DMS79 (cell line): ENCODE results near the gene CCDC50.

ENCODE experiments used
- DNase-seq: peaks from one replicate; lab custom pipeline; 2025; lab: John Stamatoyannopoulos, UW

Gene CCDC50

GRCh38 chr3:191328962-191329653 lies at the start of gene CCDC50:
Gene CCDC50 (plus strand): TSS chr3:191329394. CDS start chr3:191329675, 281 bp downstream.
- DNase-seq = peak; percentile 57

GRCh38 chr3:191280111-191280510 lies 49.1 kb upstream of the CCDC50 start:
- DNase-seq = no peak

- no peak for DNase-seq
Measured at GRCh38 chr3:191280882-191281281, 48.3 kb upstream of the CCDC50 start.

GRCh38 chr3:191282251-191283185 lies 46.7 kb upstream of the CCDC50 start:
- DNase-seq = no peak

- no peak for DNase-seq
Measured at GRCh38 chr3:191283400-191283799, 45.8 kb upstream of the CCDC50 start.

GRCh38 chr3:191290311-191291025 lies 38.7 kb upstream of the CCDC50 start:
- DNase-seq = no peak

GRCh38 chr3:191292243-191293015 lies 36.8 kb upstream of the CCDC50 start:
- DNase-seq = no peak

- no peak for DNase-seq
Measured at GRCh38 chr3:191294291-191294690, 34.9 kb upstream of the CCDC50 start.

- DNase-seq = no peak
Measured at GRCh38 chr3:191296041-191296541, 33.1 kb upstream of the CCDC50 start.

- no peak for DNase-seq
Measured at GRCh38 chr3:191298846-191299245, 30.3 kb upstream of the CCDC50 start.

- no peak for DNase-seq
Measured at GRCh38 chr3:191300422-191300821, 28.8 kb upstream of the CCDC50 start.

- DNase-seq = no peak
Measured at GRCh38 chr3:191301017-191301416, 28.2 kb upstream of the CCDC50 start.

GRCh38 chr3:191301782-191302411 lies 27.3 kb upstream of the CCDC50 start:
- DNase-seq = no peak

- no peak for DNase-seq
Measured at GRCh38 chr3:191302451-191302850, 26.7 kb upstream of the CCDC50 start.

- DNase-seq = no peak
Measured at GRCh38 chr3:191303596-191303995, 25.6 kb upstream of the CCDC50 start.

GRCh38 chr3:191306428-191306827 lies 22.8 kb upstream of the CCDC50 start:
- no peak for DNase-seq

GRCh38 chr3:191307341-191307740 lies 21.9 kb upstream of the CCDC50 start:
- no peak for DNase-seq

- no peak for DNase-seq
Measured at GRCh38 chr3:191313296-191313695, 15.9 kb upstream of the CCDC50 start.

GRCh38 chr3:191314109-191314728 lies 15.0 kb upstream of the CCDC50 start:
- DNase-seq = no peak

GRCh38 chr3:191316876-191317603 lies 12.2 kb upstream of the CCDC50 start:
- no peak for DNase-seq
